OCI-LY7 (cell line): Measurements from ENCODE around the gene CACNB2. TPM values are rescaled to one million over a fixed set of nuclear protein-coding genes. Genes with fewer than 3 reads are reported as not detected.

Experiments
- BruUV-seq: library from RNA; stranded (reverse); fragments of 400-500 nt; replicated peaks from 2 replicates; lab custom pipeline; 2021; lab: Mats Ljungman, UMichigan
- CTCF ChIA-PET: fragments of 300-600 bp; sonication (Branson Sonifier 250); formaldehyde crosslinking; loops from one replicate; lab custom pipeline; 2022; ENCODE audit warnings: antibody characterized with exemption; ENCODE audit not compliant: unreplicated experiment; lab: Charles Lee
- POLR2A ChIA-PET: fragments of 300-600 bp; sonication (Branson Sonifier 250); formaldehyde crosslinking; loops from one replicate; lab custom pipeline; 2022; ENCODE audit warnings: antibody characterized with exemption; lab: Charles Lee
- DNase-seq: peaks from one replicate; pipeline ENCODE4 v3.0.0-alpha.2; 2015; ENCODE audit warnings: low spot score
- H2AFZ ChIP-seq: fragments of 200-600 bp; sonication (generic), shearing (Covaris generic); 2 replicates; pipeline ENCODE4 v1.6.1; 2014; ENCODE audit warnings: mild to moderate bottlenecking, antibody characterized with exemption, low read length, moderate library complexity
- H3K27ac ChIP-seq: fragments of 200-600 bp; sonication (generic); 2 replicates; pipeline ENCODE4 v1.5.1; 2014; ENCODE audit warnings: mixed run types, low read depth, mild to moderate bottlenecking, moderate library complexity, low read length, inconsistent platforms; ENCODE audit not compliant: poor library complexity, severe bottlenecking
- H3K36me3 ChIP-seq: fragments of 200-600 bp; sonication (generic); 2 replicates; pipeline ENCODE4 v1.6.1; 2014; ENCODE audit warnings: mild to moderate bottlenecking, antibody characterized with exemption, low read length, moderate library complexity, mixed read lengths; ENCODE audit not compliant: insufficient read depth
- H3K4me1 ChIP-seq: fragments of 200-600 bp; sonication (generic); 2 replicates; pipeline ENCODE4 v1.5.1; 2014; ENCODE audit warnings: mild to moderate bottlenecking, low read length; ENCODE audit not compliant: insufficient read depth, poor library complexity, severe bottlenecking
- H3K4me2 ChIP-seq: fragments of 200-600 bp; sonication (generic); 2 replicates; pipeline ENCODE4 v1.6.1; 2014; ENCODE audit warnings: mild to moderate bottlenecking, low read length
- H3K4me3 ChIP-seq: fragments of 200-600 bp; sonication (generic); 2 replicates; pipeline ENCODE4 v1.5.1; 2014; ENCODE audit warnings: mild to moderate bottlenecking, low read depth, low read length; ENCODE audit not compliant: poor library complexity, severe bottlenecking
- H3K79me2 ChIP-seq: fragments of 200-600 bp; sonication (generic); 2 replicates; pipeline ENCODE4 v1.6.1; 2016; ENCODE audit warnings: low read depth, mild to moderate bottlenecking, low read length, moderate library complexity, mixed read lengths; ENCODE audit not compliant: insufficient read depth
- H3K9me2 ChIP-seq: fragments of 200-600 bp; sonication (generic); 2 replicates; pipeline ENCODE4 v1.6.1; 2016; ENCODE audit warnings: mild to moderate bottlenecking, low read length, mixed read lengths; ENCODE audit not compliant: insufficient read depth
- H3K9me3 ChIP-seq: fragments of 200-600 bp; sonication (generic); 2 replicates; pipeline ENCODE4 v1.6.1; 2014; ENCODE audit warnings: mild to moderate bottlenecking, mixed run types, low read length, mixed read lengths
- H4K20me1 ChIP-seq: fragments of 200-600 bp; sonication (generic); 2 replicates; pipeline ENCODE4 v1.6.1; 2014; ENCODE audit warnings: mild to moderate bottlenecking, antibody characterized with exemption, low read length, moderate library complexity, mixed read lengths; ENCODE audit not compliant: insufficient read depth
- CTCF ChIP-seq: fragments of 200-600 bp; sonication (generic); conservative IDR thresholded peaks from 2 replicates; pipeline ENCODE4 v1.5.1; 2014; ENCODE audit warnings: mild to moderate bottlenecking, antibody characterized with exemption, low read length, moderate library complexity, mixed read lengths
- EZH2phosphoT487 ChIP-seq: fragments of 200-600 bp; sonication (generic); IDR thresholded peaks from 2 replicates; pipeline ENCODE4 v1.6.1; 2018; ENCODE audit warnings: low read depth, borderline replicate concordance, mild to moderate bottlenecking, mixed run types, antibody characterized with exemption, low read length, moderate library complexity, mixed read lengths
- intact Hi-C: fragments of 100-400 bp; cut with micrococcal nuclease; formaldehyde crosslinking; loops from one replicate; pipeline ENCODE4 v1.10.0; 2022; ENCODE audit not compliant: unreplicated experiment
- total RNA-seq, 2 experiments: library from RNA; depleted of rRNA in 1 of 2; stranded (reverse); fragments of >200 nt in 1 of 2; shearing (Covaris generic) in 1 of 2; gene quantifications; 2 replicates each; pipeline ENCODE4 v1.2.3, GENCODE V29; 2014 to 2022

CACNB2 gene
- total RNA-seq, 2 experiments from 2014 or later: not detected

- intact Hi-C loops: no loop called here
- no peak for DNase-seq
- Histone ChIP-seq H3K79me2 (no peaks in the 10 kb centered on the region), H3K4me3 (no peak overlapping the region), H3K4me1 (no peaks in the 10 kb centered on the region), H3K9me3 (no peaks in the 10 kb centered on the region), H2AFZ (no peak overlapping the region), H3K36me3 (no peaks in the 10 kb centered on the region), H3K4me2 (no peak overlapping the region), H4K20me1 (no peaks in the 10 kb centered on the region), H3K9me2 (no peaks in the 10 kb centered on the region), H3K27ac (no peak overlapping the region)
- BruUV-seq: no TSS peak
- TF ChIP-seq CTCF (no peak), EZH2phosphoT487 (no peak)
- POLR2A ChIA-PET: no interaction called here
- CTCF ChIA-PET: no interaction called here
Measured at GRCh38 chr10:18381679-18382078, 241.5 kb downstream of the CACNB2 start.

- H2AFZ ChIP-seq: no peak overlapping the region
- DNase-seq: no peak
- no peaks in the 10 kb centered on the region for H3K79me2 ChIP-seq
- no peaks in the 10 kb centered on the region for H3K4me1 ChIP-seq
- POLR2A ChIA-PET: interaction anchor here (0.6 to 0.7 kb wide), 4 partner anchors 20 to 72 kb away, joined by 3 to 5 read pairs (median 4); no protein-coding TSS in a partner anchor
- CTCF ChIA-PET: no interaction called here
- no peaks in the 10 kb centered on the region for H3K36me3 ChIP-seq
- intact Hi-C loops: no loop called here
- no peak overlapping the region for H3K27ac ChIP-seq
- no peaks in the 10 kb centered on the region for H3K9me2 ChIP-seq
- H3K9me3 ChIP-seq: no peaks in the 10 kb centered on the region
- no peak overlapping the region for H3K4me2 ChIP-seq
- no peak overlapping the region for H3K4me3 ChIP-seq
- no peaks in the 10 kb centered on the region for H4K20me1 ChIP-seq
- TF ChIP-seq EZH2phosphoT487: no peak
- TF ChIP-seq CTCF: no peak
- no TSS peak for BruUV-seq
Measured at GRCh38 chr10:18397906-18398305, 257.7 kb downstream of the CACNB2 start.

- ChIA-PET POLR2A (interaction anchor here (0.6 kb wide), 1 partner anchor 618 kb away, joined by 4 read pairs; no protein-coding TSS in a partner anchor), CTCF (no interaction called here)
- TF ChIP-seq EZH2phosphoT487 (no peak), CTCF (no peak)
- Histone ChIP-seq H3K36me3 (no peaks in the 10 kb centered on the region), H3K9me2 (no peaks in the 10 kb centered on the region), H3K27ac (no peak overlapping the region), H3K4me3 (no peak overlapping the region), H3K9me3 (no peaks in the 10 kb centered on the region), H2AFZ (no peak overlapping the region), H3K4me1 (no peaks in the 10 kb centered on the region), H4K20me1 (no peaks in the 10 kb centered on the region), H3K79me2 (no peaks in the 10 kb centered on the region), H3K4me2 (no peak overlapping the region)
- no peak for DNase-seq
- intact Hi-C loops: no loop called here
- no TSS peak for BruUV-seq
Measured at GRCh38 chr10:18399158-18399557, 258.9 kb downstream of the CACNB2 start.
